BLaER1 treated with 17β-estradiol and CSF1 and Interleukin-3, amounts not matched to agents 10 nM and 100 nM (cell line): ENCODE measurements around the gene LONP2.

ENCODE experiments used
- H3K27ac ChIP-seq, 11 experiments: shearing (Covaris generic); formaldehyde crosslinking; 2 replicates each; pipeline ENCODE4 v1.8.1; 2022
- H3K27me3 ChIP-seq, 11 experiments: shearing (Covaris generic); formaldehyde crosslinking; 2 replicates each; pipeline ENCODE4 v1.8.1; 2022
- H3K36me3 ChIP-seq, 11 experiments: shearing (Covaris generic); formaldehyde crosslinking; 2 replicates each; pipeline ENCODE4 v1.8.1; 2022
- H3K4me1 ChIP-seq, 10 experiments: shearing (Covaris generic); formaldehyde crosslinking; 2 replicates each; pipeline ENCODE4 v1.8.1; 2022
- H3K4me2 ChIP-seq, 11 experiments: shearing (Covaris generic); formaldehyde crosslinking; 2 replicates each; pipeline ENCODE4 v1.8.1; 2022
- H3K4me3 ChIP-seq, 10 experiments: shearing (Covaris generic); formaldehyde crosslinking; 2 replicates each; pipeline ENCODE4 v1.8.1; 2022
- H3K9ac ChIP-seq, 11 experiments: shearing (Covaris generic); formaldehyde crosslinking; 2 replicates each; pipeline ENCODE4 v1.8.1; 2022
- H3K9me3 ChIP-seq, 11 experiments: shearing (Covaris generic); formaldehyde crosslinking; replicated peaks in 1 of 11; 2 replicates each; pipeline ENCODE4 v1.8.1; 2022
- H4K20me1 ChIP-seq, 11 experiments: shearing (Covaris generic); formaldehyde crosslinking; 2 replicates each; pipeline ENCODE4 v1.8.1; 2022
- Cebpa-rat ChIP-seq, 11 experiments: shearing (Covaris generic); IDR thresholded peaks; 2 replicates each; pipeline ENCODE4 v1.8.1; 2022

Gene LONP2

DNA sequence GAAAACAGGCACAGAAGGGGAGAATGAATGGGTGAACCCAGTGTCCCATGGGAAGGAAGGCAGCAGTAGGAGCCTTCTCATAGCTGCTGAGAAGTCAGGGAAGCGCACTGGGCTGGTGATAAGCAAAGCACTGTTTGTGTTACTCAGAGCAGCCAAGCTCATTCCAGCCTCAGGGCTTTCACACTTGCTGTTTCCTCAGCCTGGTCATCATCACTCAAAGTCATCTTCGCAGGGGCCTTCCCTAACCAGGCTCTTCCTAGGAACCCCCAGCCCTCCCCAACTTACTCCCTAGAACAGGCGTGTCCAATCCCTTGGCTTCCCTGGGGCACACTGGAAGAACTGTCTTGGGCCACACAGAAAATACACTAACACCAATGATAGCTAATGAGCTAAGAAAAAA is 32.1 kb upstream of the LONP2 start:
- no peak overlapping the region for H3K4me3 ChIP-seq
- H3K4me1 ChIP-seq = no peaks in the 10 kb centered on the region
- no peaks in the 10 kb centered on the region for H3K36me3 ChIP-seq
- H3K27ac ChIP-seq = no peak overlapping the region
- H3K4me2 ChIP-seq = no peak overlapping the region
- TF ChIP-seq Cebpa-rat (IDR thresholded peaks at IDR 0.05) = no peak
- no peaks in the 10 kb centered on the region for H4K20me1 ChIP-seq
- no peak overlapping the region for H3K9ac ChIP-seq
- no peaks in the 10 kb centered on the region for H3K27me3 ChIP-seq
- H3K9me3 ChIP-seq = no peaks in the 10 kb centered on the region

DNA sequence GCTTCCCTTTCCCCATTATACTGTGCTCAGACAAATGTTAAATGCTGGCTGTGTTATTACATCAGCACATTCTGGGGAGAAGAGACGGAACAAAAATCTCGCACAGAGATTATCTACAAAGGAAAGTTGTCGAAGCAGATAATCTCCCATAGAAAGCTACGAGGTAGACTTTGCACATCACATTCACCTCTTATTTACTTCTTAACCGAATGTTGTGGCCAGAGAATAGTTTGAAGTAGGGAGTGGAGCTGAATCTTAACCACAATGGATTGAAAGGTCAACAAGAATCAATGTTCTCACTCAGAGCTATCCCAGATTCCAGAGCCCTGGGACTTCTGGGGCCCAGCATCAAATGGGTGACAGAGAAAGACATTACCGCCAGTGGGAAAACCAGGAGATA is 28.4 kb upstream of the LONP2 start:
- Histone ChIP-seq H3K9me3 (no peaks in the 10 kb centered on the region; a peak in 1 of 22 replicates), H3K27ac (no peak overlapping the region), H3K4me2 (no peak overlapping the region), H3K9ac (no peak overlapping the region), H3K36me3 (no peaks in the 10 kb centered on the region), H4K20me1 (no peaks in the 10 kb centered on the region), H3K4me3 (no peak overlapping the region), H3K4me1 (no peaks in the 10 kb centered on the region), H3K27me3 (no peaks in the 10 kb centered on the region)
- TF ChIP-seq Cebpa-rat (IDR thresholded peaks at IDR 0.05) = no peak

DNA sequence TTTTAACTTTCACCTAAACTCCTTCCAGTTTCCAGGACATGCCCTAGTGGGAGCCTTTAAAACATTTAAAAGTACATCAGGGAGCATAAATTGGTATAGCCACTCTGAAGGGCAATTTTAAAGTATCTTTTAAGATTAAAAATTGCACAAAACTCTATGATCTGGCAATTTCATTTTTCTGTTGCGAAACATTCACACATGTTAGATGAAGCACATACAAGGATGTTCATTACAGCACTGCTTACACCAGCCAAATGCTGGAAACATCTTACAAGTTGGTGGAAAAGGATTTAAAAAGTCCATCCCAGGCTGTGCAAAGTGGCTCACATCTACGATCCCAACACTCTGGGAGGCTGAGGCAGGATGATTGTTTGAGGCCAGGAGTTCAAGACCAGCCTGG is 26.4 kb upstream of the LONP2 start:
- no peaks in the 10 kb centered on the region for H3K4me1 ChIP-seq

DNA sequence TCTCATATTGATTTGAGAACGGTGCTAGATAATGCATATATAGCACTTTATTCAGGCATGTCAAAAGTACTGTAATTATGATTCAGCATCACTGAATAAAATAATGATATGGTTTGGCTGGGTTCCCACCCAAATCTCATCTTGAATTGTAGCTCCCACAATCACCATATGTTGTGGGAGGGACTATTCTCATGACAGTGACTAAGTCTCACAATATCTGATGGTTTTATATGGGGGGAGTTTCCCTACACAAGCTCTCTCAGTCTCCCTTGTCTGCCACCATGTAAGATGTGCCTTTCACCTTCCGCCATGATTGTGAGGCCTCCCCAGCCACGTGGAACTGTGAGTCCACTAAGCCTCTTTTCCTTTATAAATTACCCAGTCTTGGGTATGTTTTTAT is 25.6 kb upstream of the LONP2 start:
- H3K4me1 ChIP-seq = no peaks in the 10 kb centered on the region
- no peaks in the 10 kb centered on the region for H3K36me3 ChIP-seq
- H3K9ac ChIP-seq = no peak overlapping the region
- no peak for TF ChIP-seq Cebpa-rat (IDR thresholded peaks at IDR 0.05)
- H4K20me1 ChIP-seq = no peaks in the 10 kb centered on the region
- no peak overlapping the region for H3K4me2 ChIP-seq
- no peak overlapping the region for H3K4me3 ChIP-seq
- H3K27me3 ChIP-seq = no peaks in the 10 kb centered on the region
- no peaks in the 10 kb centered on the region; a peak in 1 of 22 replicates for H3K9me3 ChIP-seq
- no peak overlapping the region for H3K27ac ChIP-seq

More for the DNA sequence above, 26.4 kb upstream of the LONP2 start:
- Histone ChIP-seq H4K20me1 (no peaks in the 10 kb centered on the region), H3K9me3 (no peaks in the 10 kb centered on the region; a peak in 1 of 22 replicates), H3K4me2 (no peak overlapping the region), H3K4me3 (no peak overlapping the region), H3K27me3 (no peaks in the 10 kb centered on the region), H3K36me3 (no peaks in the 10 kb centered on the region), H3K27ac (no peak overlapping the region), H3K9ac (no peak overlapping the region)
- peak in 2 of 11 experiments; percentile 20 to 51; a peak in 1 of 22 replicates for TF ChIP-seq Cebpa-rat (IDR thresholded peaks at IDR 0.05)

DNA sequence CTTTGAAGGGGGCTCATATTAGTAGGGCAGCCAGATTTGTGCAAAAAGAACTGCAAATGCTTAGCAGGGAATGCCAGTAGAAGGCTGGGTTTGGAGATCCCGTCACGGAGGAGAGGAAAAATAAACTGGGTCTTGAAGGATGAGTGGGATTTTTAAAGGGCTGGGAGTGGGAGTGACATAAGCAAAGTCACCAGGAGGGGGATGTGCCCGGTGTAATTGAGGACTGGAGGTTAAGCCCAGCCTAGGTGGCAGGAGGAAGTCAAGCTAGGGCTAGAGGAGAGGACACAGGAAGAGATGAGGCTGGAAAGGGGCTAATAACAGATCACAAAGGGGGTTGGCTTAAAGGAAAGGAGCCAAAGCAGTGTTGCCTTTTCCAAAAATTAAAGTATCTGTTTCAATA is 23.2 kb upstream of the LONP2 start:
- H3K27me3 ChIP-seq = no peaks in the 10 kb centered on the region
- H3K36me3 ChIP-seq = no peaks in the 10 kb centered on the region

DNA sequence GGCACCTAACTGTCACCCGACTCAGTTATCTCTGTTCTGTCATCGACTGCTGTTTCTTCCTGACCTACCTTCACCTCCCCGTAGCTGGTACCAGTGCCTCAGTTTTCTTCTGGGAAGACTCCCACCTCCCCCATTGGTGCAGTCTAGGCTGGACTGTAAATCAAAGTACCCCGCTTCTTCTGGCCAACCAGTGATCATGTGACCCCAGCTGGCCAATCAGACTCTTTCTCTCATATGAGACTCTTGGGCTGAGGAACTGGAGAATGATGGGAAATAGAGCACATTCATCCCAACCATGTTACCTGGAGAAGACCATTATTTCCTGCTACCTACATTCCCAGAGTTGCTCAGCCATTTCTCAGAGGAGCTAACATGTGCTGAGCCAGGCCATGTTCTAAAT is 20.6 kb upstream of the LONP2 start:
- Histone ChIP-seq H3K9me3 (no peaks in the 10 kb centered on the region; a peak in 1 of 22 replicates), H3K4me3 (no peak overlapping the region), H4K20me1 (no peaks in the 10 kb centered on the region), H3K4me1 (no peaks in the 10 kb centered on the region), H3K27me3 (no peaks in the 10 kb centered on the region), H3K27ac (no peak overlapping the region), H3K9ac (no peak overlapping the region), H3K4me2 (no peak overlapping the region), H3K36me3 (no peaks in the 10 kb centered on the region)
- TF ChIP-seq Cebpa-rat (IDR thresholded peaks at IDR 0.05) = no peak

More for the DNA sequence above, 23.2 kb upstream of the LONP2 start:
- no peaks in the 10 kb centered on the region for H3K4me1 ChIP-seq
- H3K9ac ChIP-seq = no peak overlapping the region
- TF ChIP-seq Cebpa-rat (IDR thresholded peaks at IDR 0.05) = no peak
- H3K9me3 ChIP-seq = no peaks in the 10 kb centered on the region; a peak in 1 of 22 replicates
- H4K20me1 ChIP-seq = no peaks in the 10 kb centered on the region
- no peak overlapping the region for H3K4me3 ChIP-seq
- no peak overlapping the region for H3K4me2 ChIP-seq
- H3K27ac ChIP-seq = no peak overlapping the region

DNA sequence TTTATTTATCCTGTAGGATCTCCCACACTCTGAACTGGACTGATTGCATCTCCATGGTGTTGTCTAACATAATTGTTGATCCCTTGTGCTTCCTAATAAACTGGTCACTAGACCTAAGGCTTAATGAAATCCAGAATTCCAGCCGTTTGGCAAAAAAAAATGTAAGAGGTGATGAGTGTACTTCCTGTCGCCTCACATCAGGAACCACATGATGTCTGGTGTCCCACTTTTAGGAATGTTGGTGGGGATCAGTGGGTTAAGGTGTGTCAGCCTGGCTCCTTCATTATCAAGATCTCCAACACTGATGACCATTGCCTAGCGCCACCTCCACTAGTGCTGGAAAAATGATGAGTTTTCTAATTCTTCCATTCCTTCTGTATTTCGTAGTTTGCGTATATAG is 18.6 kb upstream of the LONP2 start:
- Histone ChIP-seq H3K9me3 (no peaks in the 10 kb centered on the region), H3K4me2 (no peak overlapping the region), H3K4me1 (no peaks in the 10 kb centered on the region), H3K27me3 (no peaks in the 10 kb centered on the region), H3K27ac (no peak overlapping the region), H3K9ac (no peak overlapping the region), H4K20me1 (no peaks in the 10 kb centered on the region), H3K36me3 (no peaks in the 10 kb centered on the region), H3K4me3 (no peak overlapping the region)
- TF ChIP-seq Cebpa-rat (IDR thresholded peaks at IDR 0.05) = no peak

DNA sequence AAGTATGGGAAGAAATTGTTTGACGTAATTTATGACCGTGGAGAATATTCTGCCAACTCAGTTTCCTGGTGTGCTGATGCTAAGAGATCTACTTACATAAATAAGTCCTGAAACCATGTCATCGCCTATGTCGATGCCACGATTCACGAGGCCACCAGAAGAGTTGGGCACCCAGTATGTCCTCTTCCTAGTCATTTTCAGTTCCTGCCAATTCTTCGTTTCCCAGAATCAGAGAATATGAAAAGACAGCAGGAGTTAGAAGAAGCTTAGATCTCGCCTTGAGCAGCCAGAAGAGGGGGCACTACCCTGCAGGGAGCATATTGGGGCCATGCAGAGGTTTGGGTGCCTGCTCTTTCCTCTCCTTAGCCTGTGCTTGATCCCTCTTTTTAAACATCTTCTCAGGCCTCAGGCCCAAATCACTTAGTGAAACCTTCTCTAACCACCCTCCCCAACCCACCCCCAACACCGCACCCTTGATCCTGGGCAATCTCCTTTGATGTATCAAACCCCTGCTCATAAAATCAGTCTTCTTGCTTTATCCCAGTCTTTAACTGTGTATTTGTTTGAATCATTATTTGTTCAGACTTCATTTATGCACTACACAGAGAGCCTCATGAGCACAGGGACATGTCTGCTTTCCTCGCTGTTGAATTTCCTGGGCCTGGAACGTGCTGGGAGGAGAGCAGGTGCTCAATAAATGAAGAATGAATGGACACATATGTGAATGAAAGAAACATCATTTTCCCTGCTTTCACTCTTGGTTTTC is 12.2 kb upstream of the LONP2 start:
- Histone ChIP-seq H4K20me1 (no peaks in the 10 kb centered on the region), H3K27ac (no peak overlapping the region), H3K36me3 (no peaks in the 10 kb centered on the region), H3K27me3 (no peaks in the 10 kb centered on the region), H3K4me2 (no peak overlapping the region), H3K9ac (no peak overlapping the region), H3K4me1 (no peaks in the 10 kb centered on the region), H3K9me3 (no peaks in the 10 kb centered on the region), H3K4me3 (no peak overlapping the region)
- no peak for TF ChIP-seq Cebpa-rat (IDR thresholded peaks at IDR 0.05)

DNA sequence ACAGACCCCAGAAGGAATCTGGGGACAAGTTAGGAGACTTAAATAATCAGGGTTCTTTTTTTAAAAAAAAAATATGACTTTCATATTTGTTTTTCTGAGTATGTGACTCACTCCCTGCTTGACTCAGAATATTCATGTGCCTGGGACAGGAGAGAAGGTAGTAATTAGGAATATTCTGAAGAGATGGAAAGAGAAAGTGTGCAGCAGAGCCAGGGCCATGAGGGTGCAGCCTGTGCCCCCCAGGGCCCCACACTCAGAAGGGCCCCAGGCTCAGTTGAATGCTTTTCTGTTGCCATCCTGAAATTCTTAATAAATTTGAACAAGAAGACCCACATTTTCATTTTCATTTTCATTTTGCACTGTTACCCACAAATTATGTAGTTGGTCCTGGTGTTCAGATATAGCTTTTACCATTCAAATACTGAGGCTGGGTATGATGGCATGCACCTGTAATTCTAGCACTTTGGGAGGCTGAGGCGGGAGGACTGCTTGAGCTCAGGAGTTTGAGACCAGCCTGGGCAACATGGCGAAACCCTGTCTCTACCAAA is 11.5 kb upstream of the LONP2 start:
- Histone ChIP-seq H3K9ac (no peak overlapping the region), H3K9me3 (no peaks in the 10 kb centered on the region), H3K4me1 (no peaks in the 10 kb centered on the region), H3K27ac (no peak overlapping the region), H3K27me3 (no peaks in the 10 kb centered on the region), H3K36me3 (no peaks in the 10 kb centered on the region), H3K4me2 (no peak overlapping the region), H4K20me1 (no peaks in the 10 kb centered on the region), H3K4me3 (no peak overlapping the region)
- no peak for TF ChIP-seq Cebpa-rat (IDR thresholded peaks at IDR 0.05)

DNA sequence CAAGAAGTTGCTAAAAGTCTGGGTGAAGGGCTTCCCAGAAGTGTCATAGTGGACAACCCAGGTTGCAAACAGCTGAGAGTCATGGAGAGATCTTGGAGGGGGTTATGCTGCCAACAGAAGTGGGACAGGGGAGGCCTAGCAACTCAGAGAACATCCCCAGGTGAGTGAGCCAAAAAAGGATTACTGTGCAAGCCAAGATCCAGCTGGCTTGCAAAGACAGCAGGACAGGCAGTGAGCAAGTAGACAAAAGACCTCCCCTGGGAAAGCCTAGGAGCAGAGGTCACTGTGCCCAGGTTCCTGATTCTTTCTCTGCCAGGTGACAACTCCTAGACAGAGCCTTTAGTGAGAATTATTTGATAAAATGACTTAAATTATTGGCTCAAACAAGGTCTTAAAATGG is 9.5 kb upstream of the LONP2 start:
- TF ChIP-seq Cebpa-rat (IDR thresholded peaks at IDR 0.05) = no peak
- Histone ChIP-seq H3K4me2 (no peak overlapping the region), H3K27ac (no peak overlapping the region), H3K4me1 (no peaks in the 10 kb centered on the region), H3K27me3 (no peaks in the 10 kb centered on the region), H3K4me3 (no peak overlapping the region), H3K9ac (no peak overlapping the region), H4K20me1 (no peaks in the 10 kb centered on the region), H3K36me3 (no peaks in the 10 kb centered on the region), H3K9me3 (no peaks in the 10 kb centered on the region)
